Adrenal gland (tissue), 5 donors: ENCODE data around the gene SPARC.

Experiments
- POLR2A ChIP-seq, 2 donors: fragments of 450-650 bp; IDR thresholded peaks; one replicate each; pipeline ENCODE4 v1.6.1; 2017; ENCODE audit warnings: antibody characterized with exemption in 2 of 2, mild to moderate bottlenecking in 2 of 2, moderate library complexity in 1 of 2
- TF ChIP-seq, protein P1 (sequence below), 6 experiments: fragments of 450-650 bp in 4 of 6; fragments of 200-600 bp in 2 of 6; sonication (generic) in 1 of 6; IDR thresholded peaks; 1 replicate in 5 of 6; 2 replicates in 1 of 6; pipeline versions ENCODE4 v1.5.1 to v1.8.0; 2016 to 2021; ENCODE audit warnings: antibody characterized with exemption in 6 of 6, mild to moderate bottlenecking in 2 of 6, moderate library complexity in 1 of 6
- donor health status: DM: no; HTN: no; CAD: no.

DNA sequence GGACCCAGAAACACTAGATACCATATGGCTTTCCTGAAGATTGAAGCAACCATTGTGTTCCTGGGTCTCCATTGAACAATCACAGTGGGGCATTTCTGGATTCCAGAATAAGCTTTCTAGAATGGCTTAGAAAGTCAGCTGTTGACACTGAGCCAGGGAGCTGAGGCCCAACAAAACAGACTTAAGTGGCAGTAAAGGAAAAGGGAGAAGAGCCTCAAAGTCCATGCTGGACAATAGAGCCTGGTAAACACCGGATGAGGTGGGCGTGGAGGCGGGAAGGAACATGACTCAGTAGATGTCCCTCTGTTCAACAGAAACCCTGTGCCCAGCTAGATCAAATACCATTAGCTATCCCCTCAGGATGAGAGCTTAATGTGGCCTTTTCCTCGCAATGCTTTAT lies 14.8 kb downstream of the SPARC start:
- TF ChIP-seq, protein P1, sequence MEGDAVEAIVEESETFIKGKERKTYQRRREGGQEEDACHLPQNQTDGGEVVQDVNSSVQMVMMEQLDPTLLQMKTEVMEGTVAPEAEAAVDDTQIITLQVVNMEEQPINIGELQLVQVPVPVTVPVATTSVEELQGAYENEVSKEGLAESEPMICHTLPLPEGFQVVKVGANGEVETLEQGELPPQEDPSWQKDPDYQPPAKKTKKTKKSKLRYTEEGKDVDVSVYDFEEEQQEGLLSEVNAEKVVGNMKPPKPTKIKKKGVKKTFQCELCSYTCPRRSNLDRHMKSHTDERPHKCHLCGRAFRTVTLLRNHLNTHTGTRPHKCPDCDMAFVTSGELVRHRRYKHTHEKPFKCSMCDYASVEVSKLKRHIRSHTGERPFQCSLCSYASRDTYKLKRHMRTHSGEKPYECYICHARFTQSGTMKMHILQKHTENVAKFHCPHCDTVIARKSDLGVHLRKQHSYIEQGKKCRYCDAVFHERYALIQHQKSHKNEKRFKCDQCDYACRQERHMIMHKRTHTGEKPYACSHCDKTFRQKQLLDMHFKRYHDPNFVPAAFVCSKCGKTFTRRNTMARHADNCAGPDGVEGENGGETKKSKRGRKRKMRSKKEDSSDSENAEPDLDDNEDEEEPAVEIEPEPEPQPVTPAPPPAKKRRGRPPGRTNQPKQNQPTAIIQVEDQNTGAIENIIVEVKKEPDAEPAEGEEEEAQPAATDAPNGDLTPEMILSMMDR (IDR thresholded peaks at IDR 0.05) = no peak
- TF ChIP-seq POLR2A (IDR thresholded peaks at IDR 0.05) = no peak
